ENCODE measurements around the gene RPS15.
"Not testable (repeated sequence)": the region's sequence is repeated elsewhere in the genome, so short reads cannot be mapped to it uniquely, and the experiment has no call there.

Gene RPS15

DNA sequence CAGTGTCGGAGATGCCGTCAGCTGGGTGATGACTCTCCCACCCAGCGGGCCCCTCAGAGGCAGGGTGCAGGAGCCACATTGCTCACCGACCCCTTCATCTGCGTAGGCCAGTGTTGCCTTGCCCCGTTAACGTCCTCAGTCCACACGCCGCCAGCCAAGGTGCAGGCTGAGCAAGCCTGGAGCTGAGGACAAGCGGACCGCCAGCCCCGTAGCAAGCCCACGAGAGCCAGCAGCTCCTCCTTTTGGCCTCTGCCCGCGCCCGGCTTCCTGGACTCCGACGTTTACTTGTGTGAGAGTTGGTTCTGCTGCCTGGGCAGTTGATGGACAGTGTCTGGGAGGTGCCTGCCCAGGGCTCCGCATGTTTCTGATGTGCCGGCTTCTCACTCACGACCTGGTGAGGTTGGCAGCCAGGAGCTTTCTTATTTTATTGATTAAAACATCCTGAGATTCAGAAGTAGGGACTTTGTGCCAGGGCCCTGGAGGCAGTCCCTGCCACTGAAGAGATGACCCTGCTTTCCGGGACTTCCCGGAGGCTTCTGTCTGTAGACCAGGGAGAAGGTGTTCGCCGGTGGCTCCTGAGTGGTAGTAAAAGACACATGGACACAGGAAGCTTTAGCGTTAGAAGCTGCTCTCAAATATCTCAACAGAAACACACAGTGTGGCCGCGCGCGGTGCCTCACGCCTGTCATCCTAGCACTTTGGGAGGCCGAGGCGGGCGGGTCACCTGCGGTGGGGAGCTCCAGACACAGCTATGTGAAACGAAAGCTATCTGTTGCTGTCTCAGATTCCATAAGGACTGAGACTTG is 25.0 kb upstream of the RPS15 start:
- H3K4me3 ChIP-seq, result no peak overlapping the region
- peak overlapping the region; percentile 79 for H3K27ac ChIP-seq
- DNase-seq (ENCODE audit: low read depth, low spot score), result no peak
- H3K9ac ChIP-seq (ENCODE audit: insufficient read length), result no peak overlapping the region
- H3K9me3 ChIP-seq (ENCODE audit: low read depth, low read length), result no peaks in the 10 kb centered on the region
- H3K36me3 ChIP-seq (ENCODE audit: insufficient read depth, low read length), result peaks cover 49% of the 10 kb centered on the region
- TF ChIP-seq FOXP2 (optimal IDR thresholded peaks at IDR 0.05; ENCODE audit: control extremely low read depth, extremely low read length, insufficient read depth), result no peak

DNA sequence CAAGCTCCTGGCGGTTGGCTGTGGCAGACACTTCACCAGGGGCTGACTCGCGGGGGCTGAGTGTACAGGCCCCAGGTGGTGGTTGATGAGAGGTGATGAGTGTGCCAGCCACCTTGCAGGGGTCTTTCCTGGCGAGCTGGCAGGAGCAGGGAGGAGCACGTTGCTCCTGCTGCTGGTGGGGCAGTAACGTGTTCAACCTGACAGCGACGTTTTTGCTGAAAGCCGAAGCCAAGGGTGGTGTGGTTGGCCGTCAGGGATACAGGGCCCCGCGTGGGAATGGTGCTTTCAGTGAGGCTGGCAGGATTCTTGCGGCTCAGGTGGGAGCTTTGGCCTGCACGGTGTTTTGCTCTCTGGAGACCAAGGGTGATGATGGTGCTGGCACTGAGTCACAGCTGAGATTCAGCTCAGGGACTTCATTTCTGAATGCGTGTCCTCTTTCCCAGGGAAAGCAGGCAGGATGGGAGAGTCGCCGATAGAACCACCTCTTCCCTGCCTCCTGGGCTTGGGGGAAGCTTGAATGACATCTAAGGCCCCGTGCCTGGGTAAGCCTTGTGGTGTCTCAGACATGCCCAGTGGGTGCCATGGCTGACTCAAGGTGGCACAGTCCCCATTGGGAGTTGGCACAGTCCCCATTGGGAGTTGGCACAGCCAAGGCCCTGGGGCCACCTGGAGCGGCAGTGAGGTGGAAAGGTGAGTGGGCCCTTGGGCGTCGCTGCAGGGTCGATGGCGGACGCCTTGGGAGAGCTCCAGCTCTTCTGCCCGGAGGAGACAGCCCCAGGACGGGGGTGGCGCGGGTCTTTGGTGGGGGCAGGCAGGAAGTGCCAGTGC is 22.0 kb upstream of the RPS15 start:
- TF ChIP-seq POLR2AphosphoS5 (IDR thresholded peaks at IDR 0.05; ENCODE audit: borderline replicate concordance, low read depth, low read length) (no peak; the same call in 1 of the 2 replicates), EZH2 (IDR thresholded peaks at IDR 0.05) (no peak), FOXP2 (optimal IDR thresholded peaks at IDR 0.05; ENCODE audit: control extremely low read depth, extremely low read length, insufficient read depth) (no peak)
- Histone ChIP-seq H3K27ac (peak overlapping the region; percentile 89), H3K9ac (ENCODE audit: insufficient read length) (peak overlapping the region; percentile 70), H3K36me3 (ENCODE audit: insufficient read depth, low read length) (peaks cover 56% of the 10 kb centered on the region), H3K4me3 (peak overlapping the region; percentile 74), H3K9me3 (ENCODE audit: low read depth, low read length) (no peaks in the 10 kb centered on the region)
- DNase-seq (ENCODE audit: low read depth, low spot score), result no peak

DNA sequence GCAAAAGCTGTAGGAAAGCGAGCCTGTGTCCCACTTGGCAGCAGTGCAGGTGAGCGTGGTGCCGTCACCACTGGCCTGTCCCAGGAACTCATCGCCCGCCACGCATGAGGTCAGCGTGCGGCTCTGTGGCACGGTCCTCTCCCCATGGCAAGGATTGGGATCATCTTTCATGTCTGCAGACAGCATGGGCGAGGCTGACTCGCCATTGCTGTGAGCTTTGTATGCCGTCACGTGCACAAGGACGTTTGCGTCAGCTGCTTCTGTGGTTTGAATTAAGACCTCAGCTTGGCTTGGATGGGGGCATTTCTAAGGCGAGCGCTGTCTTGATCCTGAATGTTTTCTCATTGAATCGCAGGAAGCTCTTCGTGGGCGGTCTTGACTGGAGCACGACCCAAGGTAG is 21.1 kb upstream of the RPS15 start:
- TF ChIP-seq POLR2AphosphoS5 (IDR thresholded peaks at IDR 0.05; ENCODE audit: borderline replicate concordance, low read depth, low read length) (no peak), EZH2 (IDR thresholded peaks at IDR 0.05) (no peak)
- Histone ChIP-seq H3K36me3 (ENCODE audit: insufficient read depth, low read length) (peaks cover 65% of the 10 kb centered on the region), H3K9ac (ENCODE audit: insufficient read length) (no peak overlapping the region), H3K9me3 (ENCODE audit: low read depth, low read length) (no peaks in the 10 kb centered on the region), H3K27ac (no peak overlapping the region; the same call in 1 of the 2 replicates), H3K4me3 (no peak overlapping the region)
- DNase-seq (ENCODE audit: low read depth, low spot score), result no peak

DNA sequence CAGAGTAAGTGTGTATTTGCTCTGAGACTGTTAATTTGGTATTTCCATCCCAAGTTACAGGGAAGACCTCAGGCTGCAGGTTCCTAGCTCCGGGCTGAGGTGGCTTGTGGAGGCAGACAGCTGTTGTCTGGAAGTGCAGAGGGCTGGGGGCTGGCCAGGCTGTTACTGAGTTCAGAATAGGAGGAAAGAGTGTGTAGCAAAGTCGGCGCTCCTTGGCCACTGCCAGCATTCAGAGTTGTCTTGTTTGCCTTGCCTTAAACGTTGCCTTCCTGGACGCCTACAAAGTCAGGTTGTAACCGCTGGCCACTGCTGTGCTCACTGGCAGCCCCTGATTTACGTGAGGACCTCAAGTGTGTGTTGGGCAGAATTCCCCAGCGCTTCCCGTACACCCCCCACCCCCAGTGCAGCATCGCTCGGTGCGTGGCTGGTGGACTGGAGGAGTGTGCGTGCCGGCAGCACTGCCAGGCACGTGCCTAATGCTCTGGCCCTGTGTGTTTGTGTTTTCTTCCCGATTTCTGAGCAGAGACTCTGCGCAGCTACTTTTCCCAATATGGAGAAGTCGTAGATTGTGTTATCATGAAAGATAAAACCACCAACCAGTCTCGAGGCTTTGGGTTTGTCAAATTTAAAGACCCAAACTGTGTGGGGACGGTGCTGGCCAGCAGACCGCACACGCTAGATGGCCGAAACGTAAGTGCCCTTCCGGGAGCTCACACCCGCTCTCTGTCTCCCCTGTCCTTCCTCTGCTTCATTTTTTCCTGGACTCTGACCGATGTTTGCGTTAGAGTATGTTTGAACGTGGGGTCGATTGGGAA is 20.3 kb upstream of the RPS15 start:
- no peak overlapping the region for H3K9ac ChIP-seq (ENCODE audit: insufficient read length)
- 0 out of 2 replicates have a peak overlapping the region, but pooled peaks have one; percentile 19 for H3K27ac ChIP-seq
- DNase-seq (ENCODE audit: low read depth, low spot score), result no peak
- TF ChIP-seq POLR2AphosphoS5 (IDR thresholded peaks at IDR 0.05; ENCODE audit: borderline replicate concordance, low read depth, low read length) (no peak), EZH2 (IDR thresholded peaks at IDR 0.05) (no peak)
- no peak overlapping the region for H3K4me3 ChIP-seq
- H3K9me3 ChIP-seq (ENCODE audit: low read depth, low read length), result no peaks in the 10 kb centered on the region
- peaks cover 69% of the 10 kb centered on the region for H3K36me3 ChIP-seq (ENCODE audit: insufficient read depth, low read length)

DNA sequence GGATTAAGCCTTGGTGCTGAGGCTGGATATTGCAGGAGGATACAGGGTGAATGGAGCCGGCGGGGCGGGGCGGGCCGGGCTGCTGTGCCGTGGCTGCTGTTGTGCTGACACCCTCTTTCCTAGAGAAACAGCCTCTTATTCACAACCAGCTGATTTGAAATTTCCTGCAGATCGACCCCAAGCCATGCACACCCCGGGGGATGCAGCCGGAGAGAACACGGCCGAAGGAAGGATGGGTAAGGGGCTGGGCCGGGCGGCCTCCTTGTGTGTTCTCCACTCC is 19.8 kb upstream of the RPS15 start:
- TF ChIP-seq EZH2 (IDR thresholded peaks at IDR 0.05), result no peak
- TF ChIP-seq FOXP2 (optimal IDR thresholded peaks at IDR 0.05; ENCODE audit: control extremely low read depth, extremely low read length, insufficient read depth), result no peak
- no peak for TF ChIP-seq POLR2AphosphoS5 (IDR thresholded peaks at IDR 0.05; ENCODE audit: borderline replicate concordance, low read depth, low read length)
- Histone ChIP-seq H3K4me3 (no peak overlapping the region), H3K9ac (ENCODE audit: insufficient read length) (no peak overlapping the region), H3K36me3 (ENCODE audit: insufficient read depth, low read length) (peaks cover 70% of the 10 kb centered on the region), H3K9me3 (ENCODE audit: low read depth, low read length) (no peaks in the 10 kb centered on the region), H3K27ac (no peak overlapping the region)
- no peak for DNase-seq (ENCODE audit: low read depth, low spot score)

DNA sequence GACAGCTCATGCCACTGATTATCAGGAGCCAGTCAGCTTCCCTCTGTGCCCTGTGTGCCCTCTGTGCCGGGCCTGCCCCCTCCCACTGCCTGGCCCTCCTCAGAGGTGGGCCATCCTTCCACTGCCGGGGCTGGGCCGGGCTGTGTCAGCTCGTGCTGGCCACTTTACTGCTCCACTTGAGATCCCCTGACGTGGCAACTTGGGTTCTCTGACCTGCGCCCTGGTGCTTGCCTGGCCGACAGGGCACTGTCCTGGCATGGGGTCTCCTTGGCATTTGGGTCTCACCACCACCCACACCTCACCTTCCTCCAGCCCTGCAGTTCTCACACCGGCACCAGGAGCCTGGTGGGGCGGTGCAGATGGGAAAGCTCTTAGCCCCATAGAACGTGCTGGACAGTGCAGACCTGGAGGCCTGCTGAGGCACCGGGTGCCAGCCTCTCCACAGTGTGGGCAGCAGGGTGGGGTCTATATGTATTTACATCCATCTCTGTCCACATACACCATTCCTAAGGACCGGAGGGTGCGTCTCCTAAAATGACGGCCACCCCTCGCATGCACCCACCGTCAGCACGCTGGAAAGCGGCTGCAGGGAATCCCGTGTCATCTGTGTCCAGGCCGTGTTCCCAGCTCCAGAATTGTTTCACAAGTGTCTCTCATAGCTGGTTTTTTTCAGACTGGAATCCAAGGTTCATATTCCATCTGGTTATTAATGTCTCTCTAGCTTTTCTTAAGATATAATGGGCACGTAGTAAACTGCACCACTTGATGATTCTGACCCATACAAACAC is 19.1 kb upstream of the RPS15 start:
- no peak overlapping the region for H3K4me3 ChIP-seq
- H3K9ac ChIP-seq (ENCODE audit: insufficient read length), result no peak overlapping the region
- peaks cover 76% of the 10 kb centered on the region for H3K36me3 ChIP-seq (ENCODE audit: insufficient read depth, low read length)
- DNase-seq (ENCODE audit: low read depth, low spot score), result no peak
- H3K9me3 ChIP-seq (ENCODE audit: low read depth, low read length), result no peaks in the 10 kb centered on the region
- H3K27ac ChIP-seq, result no peak overlapping the region
- TF ChIP-seq EZH2 (IDR thresholded peaks at IDR 0.05), result no peak
- no peak for TF ChIP-seq POLR2AphosphoS5 (IDR thresholded peaks at IDR 0.05; ENCODE audit: borderline replicate concordance, low read depth, low read length)
- no peak for TF ChIP-seq FOXP2 (optimal IDR thresholded peaks at IDR 0.05; ENCODE audit: control extremely low read depth, extremely low read length, insufficient read depth)

DNA sequence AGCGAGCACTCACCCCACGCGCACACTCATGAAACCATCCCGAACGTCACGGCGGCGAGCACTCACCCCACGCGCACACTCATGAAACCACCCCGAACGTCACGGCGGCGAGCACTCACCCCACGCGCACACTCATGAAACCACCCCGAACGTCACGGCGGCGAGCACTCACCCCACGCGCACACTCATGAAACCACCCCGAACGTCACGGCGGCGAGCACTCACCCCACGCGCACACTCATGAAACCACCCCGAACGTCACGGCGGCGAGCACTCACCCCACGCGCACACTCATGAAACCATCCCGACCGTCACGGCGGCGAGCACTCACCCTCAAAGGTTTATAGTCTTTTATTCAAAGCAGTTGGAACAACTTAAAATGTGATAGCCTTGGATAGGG is 18.1 kb upstream of the RPS15 start:
- H3K36me3 ChIP-seq (ENCODE audit: insufficient read depth, low read length), result peaks cover 83% of the 10 kb centered on the region

DNA sequence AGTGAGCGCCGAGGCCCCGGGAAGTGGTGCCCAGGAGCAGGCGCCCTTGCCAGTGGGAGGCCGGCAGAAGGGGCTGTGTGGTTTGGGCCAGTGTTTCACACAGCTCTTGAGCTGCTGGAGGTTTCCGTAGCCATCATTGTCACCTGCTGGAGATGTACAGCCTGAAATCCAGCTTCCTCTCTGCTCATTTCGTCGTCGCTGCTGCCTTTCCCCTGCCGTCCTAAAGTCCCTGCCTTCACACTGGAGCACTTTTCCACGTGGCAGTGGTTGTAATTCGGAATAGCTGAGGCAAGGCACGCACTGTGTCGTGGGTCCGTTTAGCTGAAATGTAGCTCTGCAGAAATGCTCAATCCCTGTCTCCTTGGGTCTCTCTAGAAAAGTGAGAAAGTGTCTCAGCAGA is 17.6 kb upstream of the RPS15 start:
- peaks cover 87% of the 10 kb centered on the region for H3K36me3 ChIP-seq (ENCODE audit: insufficient read depth, low read length)

More for the DNA sequence above, 18.1 kb upstream of the RPS15 start:
- H3K9me3 ChIP-seq (ENCODE audit: low read depth, low read length); H3K4me3 ChIP-seq; DNase-seq (ENCODE audit: low read depth, low spot score); H3K9ac ChIP-seq (ENCODE audit: insufficient read length); H3K27ac ChIP-seq: not testable (repeated sequence)

More for the DNA sequence above, 17.6 kb upstream of the RPS15 start:
- Histone ChIP-seq H3K9ac (ENCODE audit: insufficient read length) (no peak overlapping the region), H3K4me3 (no peak overlapping the region), H3K9me3 (ENCODE audit: low read depth, low read length) (no peaks in the 10 kb centered on the region), H3K27ac (0 out of 2 replicates have a peak overlapping the region, but pooled peaks have one; percentile 19)
- DNase-seq (ENCODE audit: low read depth, low spot score), result no peak
- TF ChIP-seq FOXP2 (optimal IDR thresholded peaks at IDR 0.05; ENCODE audit: control extremely low read depth, extremely low read length, insufficient read depth) (no peak), POLR2AphosphoS5 (IDR thresholded peaks at IDR 0.05; ENCODE audit: borderline replicate concordance, low read depth, low read length) (no peak), EZH2 (IDR thresholded peaks at IDR 0.05) (no peak)

Measured in SK-N-MC (cell line).